Hematopoietic multipotent progenitor cell treated with erythropoietin and hydrocortisone succinate and interleukin-3 and kit ligand, for 17 days (in vitro differentiated cells): ENCODE data around the gene DPYSL5.

Experiments
- DNase-seq: peaks from one replicate; pipeline ENCODE4 v3.0.0-alpha.2; 2015; ENCODE audit warnings: low spot score

The DPYSL5 gene

DNA sequence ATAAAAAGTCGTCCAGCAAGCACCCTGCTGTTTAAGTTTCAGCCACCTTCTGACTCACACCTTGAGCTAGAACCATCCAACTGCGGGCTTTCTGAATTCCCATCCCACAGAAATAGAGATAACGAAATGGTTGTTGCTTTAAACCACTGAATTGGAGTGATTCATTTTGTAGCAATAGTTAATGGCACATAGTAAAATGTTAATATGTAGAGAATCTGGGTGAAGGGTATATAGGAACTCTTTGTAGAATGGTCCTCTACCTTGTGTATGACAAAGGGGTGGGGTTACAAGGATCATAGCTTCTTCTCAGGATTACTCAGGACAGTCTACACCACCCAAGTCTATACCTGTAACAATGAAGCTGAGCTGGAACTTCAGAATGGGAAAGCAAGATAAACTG, 120.1 kb downstream of the DPYSL5 start:
- no peak for DNase-seq

DNA sequence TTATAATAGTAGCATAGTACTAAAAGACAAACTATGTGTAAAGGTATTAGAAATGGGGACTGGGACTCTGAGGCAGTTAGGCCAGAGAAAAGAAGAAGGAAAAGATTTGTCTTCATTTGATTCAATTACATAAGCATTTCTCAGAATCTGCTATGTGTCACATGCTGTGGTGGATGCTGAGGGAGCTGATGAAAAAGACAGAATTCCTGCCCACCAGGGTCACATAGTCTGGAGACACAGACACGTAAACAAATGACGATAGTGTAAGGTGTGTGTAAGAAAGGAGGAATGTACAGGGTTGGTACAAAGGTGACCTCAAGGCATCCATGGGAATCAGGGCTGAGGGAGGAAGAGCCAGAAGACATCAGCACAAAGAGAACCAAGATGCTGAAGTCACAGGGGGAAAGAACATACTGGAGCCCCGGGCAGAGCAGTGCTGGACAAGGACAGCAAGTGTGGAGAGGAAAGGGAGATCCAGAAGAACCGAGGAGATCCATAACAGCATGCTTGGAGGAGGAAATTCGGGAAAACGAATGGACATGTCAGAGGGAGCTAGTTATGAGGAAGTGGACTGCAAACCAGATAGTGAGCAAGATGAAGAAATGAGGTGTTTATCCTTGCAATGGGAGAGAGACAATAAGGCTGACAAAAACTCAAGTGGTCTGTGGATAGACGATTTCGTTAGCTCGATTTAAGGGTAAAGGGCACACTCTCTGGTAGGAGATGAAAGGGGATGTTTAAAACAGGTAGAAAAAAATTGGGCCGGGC, 121.3 kb downstream of the DPYSL5 start:
- no peak for DNase-seq

DNA sequence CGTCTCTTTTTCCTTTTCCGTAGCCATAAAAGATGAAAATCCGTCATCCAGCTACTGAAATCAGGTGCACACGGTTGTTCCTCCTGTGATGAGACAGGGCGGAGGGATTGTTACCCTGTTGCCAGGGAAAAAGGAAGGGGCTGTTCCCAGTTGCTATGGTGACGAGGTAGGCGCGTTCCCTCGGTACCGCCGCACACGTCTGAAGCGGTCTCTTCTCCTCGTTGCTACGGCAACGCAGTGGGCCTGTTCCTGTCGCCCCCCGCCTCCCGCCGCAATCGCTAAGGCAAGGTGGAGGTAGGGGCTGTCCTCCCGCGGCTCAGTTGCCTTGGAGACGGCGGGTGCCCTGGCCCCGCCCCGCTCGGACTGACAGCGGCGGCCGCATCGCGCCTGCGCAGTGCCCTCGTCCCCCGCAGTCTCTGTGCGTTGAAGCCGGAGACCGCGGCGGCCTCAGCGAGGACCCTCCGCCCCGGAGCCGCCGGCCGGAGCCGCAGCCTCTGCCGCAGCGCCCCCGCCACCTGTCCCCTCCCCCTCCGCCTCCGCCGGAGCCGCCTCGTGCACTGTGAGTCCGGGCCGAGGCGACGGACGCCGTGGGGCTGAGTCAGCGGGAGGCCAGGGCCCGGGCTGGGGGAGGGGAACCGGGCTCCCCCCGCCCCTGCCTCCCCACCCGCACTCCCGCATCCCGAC, 122.5 kb downstream of the DPYSL5 start, which contains the start of gene MAPRE3:
TSS of gene MAPRE3 (plus strand) at position 394 of the 684 bp plus-strand sequence. CDS start 51,582 bp downstream, outside the sequence.
- peak; percentile 45 for DNase-seq

DNA sequence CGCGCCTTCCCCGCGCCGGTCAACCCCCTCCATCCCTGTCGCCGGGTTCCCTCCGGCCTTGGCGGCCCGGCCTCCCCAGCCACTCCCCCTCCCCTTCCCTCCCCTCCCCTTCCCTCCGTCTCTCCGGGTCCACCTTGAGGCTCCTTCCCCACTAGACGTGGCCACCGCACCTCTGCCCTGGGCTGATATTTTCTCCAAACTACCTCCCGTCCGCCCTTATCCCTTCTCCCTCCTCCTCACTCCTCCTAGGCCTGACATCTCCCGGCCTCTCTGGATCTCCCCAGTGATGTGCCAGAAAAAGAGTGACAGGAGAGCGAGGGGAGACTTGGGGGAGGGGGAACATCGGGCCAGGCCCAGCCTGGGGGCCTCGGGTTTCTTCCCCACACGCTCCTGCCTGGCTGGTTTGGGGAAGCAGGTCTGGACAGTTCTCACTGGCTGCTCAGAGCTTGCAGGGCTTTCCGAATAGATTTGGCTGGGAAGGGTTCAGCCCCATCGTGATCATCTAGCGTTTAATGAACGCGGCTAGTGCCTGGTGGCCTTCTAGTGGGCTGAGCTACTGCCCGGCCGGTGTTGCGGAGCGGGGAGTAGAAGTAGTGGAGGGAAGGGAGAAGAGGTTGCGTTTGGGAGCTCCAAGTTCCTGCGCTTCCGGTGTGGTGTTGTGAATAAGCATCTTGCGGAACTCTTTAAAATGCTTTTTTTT, 123.1 kb downstream of the DPYSL5 start:
- DNase-seq: no peak

DNA sequence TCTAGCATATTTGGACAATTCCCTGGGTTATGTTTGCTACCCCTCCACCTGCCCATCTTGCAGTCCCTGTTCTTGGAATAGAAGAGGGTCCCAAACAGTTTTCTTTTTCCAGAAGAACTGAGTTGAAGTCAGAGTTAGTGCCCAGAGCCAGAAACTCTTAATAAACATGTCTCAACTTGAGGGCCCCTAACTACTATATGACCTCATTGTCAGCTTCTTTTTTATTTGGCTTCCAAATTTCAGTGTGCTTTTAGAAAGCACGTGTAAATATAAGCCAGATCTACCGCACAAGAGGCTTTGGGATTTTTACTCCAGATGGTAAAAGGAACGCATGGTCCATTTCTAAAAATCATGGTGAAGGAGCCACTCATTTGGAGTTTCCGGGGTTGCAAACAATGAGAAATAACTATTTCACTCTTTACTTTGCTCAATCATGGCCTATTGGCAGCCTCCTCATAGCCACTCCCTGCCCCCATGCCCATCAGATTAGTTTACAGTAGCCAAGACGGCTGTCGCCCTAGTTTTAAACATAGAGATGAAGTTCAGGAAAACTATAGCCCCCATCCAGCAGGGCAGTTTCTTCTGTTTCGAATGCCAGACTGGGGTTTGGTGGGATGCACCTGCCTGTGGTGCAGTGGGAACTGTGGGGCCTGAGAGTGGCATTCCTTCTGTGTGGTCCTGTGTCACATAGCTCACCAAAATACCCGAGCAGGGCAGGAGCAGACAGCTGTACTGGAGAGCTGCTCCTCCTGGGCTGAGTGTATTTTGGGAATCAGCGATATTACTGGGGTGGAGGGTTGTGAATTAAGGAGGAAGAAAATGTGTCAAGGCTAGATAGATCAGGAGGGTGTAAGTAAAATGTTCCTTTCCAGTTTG, 124.2 kb downstream of the DPYSL5 start:
- peak; percentile 24 for DNase-seq

DNA sequence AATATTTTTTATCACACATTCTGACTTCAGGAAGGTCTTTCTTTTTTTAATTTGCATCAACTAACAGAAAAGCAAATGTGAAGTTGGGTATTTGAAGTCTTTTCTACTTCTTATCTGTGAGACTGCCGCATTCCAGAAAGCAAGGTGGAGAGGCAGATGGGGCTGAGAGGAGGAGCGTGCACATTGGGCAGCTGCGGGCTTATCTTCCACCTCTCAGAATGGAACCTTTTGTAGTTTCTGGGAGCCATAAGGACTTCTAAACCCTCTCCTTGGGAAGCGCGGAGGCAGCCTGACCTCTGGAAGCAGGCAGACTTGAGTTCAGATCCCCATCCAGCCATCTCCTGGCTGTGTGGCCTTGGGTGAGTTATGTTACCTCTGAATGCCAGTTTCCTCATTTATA, 126.4 kb downstream of the DPYSL5 start:
- no peak for DNase-seq

DNA sequence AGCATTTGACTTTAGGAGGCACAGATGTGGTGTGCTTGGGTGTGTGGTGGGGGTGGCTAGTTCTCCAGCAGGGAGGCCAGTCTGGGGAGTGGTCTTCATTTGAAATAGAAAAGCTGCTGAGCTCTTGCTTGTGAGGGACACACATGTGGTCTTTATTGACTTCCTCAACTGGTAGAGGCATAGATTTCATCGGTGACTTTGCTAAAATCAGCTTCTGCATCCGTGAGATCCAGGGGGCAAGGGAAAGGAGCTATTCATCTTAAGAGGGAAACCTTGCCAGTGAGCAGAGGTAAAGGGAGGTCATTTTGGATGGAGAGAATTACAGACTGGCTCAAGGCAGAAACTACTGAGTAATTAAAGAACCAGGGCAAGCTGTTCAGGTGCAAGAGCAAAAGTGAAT, 127.2 kb downstream of the DPYSL5 start:
- DNase-seq: no peak

DNA sequence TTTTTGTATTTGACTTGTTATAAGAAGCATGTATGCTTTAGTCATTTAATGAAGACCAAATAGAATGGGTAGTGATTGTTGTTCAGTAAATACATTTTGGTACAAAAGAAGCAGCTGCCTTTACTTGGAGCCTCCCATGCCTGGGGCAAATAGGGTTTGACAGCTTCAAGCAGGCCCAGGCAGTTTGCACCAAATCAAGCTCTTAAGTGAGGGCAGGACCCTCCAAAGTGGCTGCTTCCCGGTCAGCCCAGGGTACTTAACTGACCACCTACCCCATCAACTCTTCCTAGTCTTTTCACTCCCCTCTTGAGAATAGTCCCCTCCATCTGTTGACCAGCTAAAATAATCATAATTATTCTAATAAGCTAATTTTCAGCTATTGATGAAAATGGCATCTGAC, 127.7 kb downstream of the DPYSL5 start:
- no peak for DNase-seq

DNA sequence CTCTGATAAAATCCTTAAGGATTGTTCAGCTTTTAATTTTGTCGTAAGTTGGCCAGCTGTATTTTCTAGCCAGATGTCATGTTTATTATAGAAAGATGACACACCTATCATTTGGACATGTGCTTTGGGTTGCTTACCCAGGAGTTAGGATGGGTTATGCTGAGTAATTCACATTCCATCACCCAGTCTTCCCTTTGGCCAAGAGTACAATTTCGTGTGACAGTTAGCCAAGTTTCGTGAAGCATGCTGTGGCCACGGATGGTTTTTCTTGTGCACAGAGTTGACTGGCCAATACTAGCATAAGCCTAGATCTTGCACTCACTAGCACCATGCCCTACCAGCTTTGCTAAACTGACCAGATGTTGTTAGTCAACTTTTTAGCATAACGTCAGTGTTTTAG, 128.3 kb downstream of the DPYSL5 start:
- no peak for DNase-seq

DNA sequence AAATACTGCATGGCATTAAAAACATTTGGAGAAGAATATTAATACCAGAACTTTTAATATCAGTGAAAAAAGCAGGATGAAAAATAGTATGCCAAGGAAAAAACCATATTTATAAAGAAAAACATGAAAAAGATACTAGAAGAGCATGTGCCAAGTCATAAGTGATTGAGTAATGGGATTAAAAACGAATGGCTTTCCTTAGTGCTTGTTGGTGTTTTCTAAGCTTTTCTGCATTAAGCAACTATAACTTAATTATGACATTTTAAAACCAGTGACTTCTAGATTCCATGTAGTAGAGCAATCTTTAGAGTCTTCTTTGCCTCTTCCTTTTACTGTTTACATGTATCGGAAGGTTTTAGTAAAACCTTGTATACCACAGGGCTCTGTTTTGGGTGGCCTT, 129.1 kb downstream of the DPYSL5 start:
- no peak for DNase-seq

DNA sequence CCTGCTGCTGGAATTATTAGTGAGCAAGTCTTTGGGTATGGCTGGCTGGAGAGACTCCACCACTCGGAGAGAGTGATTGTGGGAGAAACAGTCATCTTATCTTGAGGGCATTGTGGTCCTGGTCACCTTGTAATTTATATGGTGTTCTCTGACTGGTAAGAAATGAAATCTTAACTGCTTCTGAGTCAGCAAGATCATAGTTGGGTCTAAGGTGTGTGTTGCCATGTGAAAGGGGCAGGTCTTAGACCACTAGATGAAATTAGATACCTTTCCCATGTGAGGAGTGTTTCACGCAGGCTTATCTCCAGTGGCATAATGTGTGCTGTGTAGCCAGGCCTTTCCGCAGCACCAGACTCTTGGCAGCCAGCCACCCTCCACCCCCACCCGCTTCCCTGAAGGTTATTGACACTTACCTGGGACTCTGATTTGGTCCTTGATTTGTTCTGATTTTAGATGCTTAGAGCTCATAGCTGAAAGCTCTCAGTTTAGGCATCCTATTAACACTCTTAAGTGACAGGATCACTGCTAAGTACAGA, 130.2 kb downstream of the DPYSL5 start:
- no peak for DNase-seq

DNA sequence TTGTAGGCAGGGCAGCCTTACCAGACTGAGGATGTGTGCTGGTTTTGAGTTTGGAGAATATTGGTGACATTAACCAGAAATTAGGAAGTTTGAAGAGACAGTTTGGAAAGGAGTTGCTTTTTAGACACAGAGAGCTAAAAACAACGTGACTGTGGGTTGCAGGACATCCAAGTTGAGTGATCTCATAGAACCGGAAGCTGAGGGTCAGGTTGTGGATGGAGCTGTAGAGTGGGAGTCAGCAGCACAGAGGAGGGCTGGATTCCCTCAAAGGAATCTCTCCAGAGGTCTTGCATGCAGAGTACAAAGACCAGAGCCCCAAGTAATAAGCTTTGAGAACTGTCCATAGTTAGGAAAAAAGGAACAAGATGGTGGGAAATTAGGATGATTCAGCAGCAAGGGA, 131.8 kb downstream of the DPYSL5 start:
- no peak for DNase-seq

DNA sequence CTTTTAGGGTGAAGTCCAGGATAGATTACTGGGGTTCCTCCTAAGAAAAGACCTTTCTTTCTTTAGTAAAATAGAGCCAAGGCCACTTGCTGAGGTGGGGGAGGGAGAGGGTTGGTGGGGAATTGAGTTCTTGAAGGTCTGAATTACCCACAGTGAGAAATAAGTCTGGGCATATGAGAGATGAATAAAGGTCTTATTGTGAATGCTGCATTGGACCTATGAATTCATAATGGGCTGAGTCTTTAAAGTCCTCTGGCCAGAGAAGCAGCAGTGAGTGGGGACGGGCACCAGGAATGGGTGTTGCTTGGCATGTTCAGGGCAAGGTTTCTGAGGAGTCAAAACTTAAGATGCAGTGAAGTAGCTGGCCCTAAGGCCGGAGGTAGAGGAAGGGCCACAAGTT, 133.0 kb downstream of the DPYSL5 start:
- DNase-seq: no peak

DNA sequence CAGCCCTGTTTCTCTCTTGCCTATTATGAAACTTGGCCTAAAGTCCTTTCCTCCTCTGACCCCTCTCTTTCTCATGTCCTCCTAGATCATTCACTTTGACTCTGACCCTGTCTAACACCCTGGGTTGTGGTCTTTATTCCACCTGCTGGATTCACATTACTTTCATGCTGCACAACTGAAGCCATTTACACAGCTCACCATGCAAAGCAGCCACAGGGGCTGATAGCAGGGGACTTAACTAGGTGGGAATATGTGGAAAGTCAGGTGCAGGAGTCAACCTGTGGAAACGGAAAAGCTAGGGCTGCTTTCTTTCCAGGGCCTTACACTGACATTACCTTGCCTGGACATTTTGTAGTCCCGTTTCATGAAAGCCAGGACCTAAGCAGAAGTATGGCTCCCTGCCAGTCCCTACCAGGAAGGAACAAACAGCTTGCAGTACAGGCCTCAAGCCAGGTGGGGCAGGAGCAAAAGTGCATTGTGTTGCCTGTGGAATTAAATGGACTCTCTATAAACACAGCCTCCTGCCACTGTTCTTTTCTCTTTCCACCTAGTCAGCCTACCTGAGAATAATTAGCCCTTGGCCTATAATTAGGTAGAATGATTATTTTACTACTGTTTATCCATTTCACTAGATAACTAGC, 134.3 kb downstream of the DPYSL5 start:
- peak; percentile 14 for DNase-seq

DNA sequence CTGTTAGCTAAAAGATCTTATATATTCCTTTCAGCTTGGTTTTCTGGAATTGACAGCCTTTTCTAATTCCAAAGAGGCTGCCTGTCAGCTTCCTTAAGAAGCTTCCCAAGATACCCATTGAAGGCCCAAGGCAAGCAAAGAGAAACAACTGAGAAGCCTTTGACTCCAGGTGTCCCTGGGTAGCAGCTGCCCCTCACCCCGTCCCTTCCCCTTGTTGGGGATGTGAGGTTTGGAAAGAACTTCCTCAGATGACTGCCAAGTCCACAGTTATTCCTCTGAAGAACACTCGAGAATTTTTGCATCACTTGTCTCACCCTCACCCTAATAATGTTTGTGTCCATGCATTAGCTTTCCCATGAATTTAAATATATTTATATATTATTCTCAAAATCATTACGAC, 135.8 kb downstream of the DPYSL5 start:
- no peak for DNase-seq

DNA sequence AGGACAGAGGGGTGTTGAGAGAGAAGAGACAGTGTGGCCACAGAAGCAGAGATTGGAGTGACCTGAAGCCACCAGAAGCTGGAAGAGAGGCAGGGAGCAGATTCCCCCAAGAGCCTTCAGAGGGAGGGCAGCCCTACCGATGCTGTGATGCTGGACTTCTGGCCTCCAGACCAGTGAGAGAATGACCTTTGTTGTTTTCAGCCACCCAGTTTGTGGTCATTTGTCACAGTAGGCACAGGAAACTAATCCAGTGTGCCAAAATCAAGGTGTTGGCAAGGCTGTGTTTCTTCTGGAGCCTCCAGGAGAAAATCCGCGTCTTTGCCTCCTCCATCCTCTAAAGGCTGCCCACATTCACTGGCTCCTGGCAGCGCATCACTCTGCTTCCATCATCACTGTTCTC, 137.9 kb downstream of the DPYSL5 start:
- no peak for DNase-seq

DNA sequence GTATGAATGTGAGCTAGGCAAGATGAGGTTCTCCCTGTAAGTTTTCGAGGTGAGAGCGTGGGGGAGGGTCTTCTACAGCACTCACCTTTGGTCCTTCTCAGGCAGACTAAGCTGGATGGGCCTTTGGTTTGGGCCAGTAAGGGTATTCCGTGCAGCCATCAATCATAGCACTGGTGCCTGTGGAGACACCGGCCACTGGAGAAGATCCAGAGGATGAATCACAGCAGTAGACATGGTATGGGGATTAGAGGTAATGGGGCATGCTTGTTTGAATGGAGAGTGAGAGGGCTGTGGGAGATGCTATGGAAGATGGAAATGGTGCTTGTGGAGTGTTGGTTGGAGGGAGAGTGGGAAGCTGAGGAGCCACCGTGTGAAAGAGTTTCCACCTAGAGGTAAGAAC, 138.6 kb downstream of the DPYSL5 start:
- DNase-seq: no peak

DNA sequence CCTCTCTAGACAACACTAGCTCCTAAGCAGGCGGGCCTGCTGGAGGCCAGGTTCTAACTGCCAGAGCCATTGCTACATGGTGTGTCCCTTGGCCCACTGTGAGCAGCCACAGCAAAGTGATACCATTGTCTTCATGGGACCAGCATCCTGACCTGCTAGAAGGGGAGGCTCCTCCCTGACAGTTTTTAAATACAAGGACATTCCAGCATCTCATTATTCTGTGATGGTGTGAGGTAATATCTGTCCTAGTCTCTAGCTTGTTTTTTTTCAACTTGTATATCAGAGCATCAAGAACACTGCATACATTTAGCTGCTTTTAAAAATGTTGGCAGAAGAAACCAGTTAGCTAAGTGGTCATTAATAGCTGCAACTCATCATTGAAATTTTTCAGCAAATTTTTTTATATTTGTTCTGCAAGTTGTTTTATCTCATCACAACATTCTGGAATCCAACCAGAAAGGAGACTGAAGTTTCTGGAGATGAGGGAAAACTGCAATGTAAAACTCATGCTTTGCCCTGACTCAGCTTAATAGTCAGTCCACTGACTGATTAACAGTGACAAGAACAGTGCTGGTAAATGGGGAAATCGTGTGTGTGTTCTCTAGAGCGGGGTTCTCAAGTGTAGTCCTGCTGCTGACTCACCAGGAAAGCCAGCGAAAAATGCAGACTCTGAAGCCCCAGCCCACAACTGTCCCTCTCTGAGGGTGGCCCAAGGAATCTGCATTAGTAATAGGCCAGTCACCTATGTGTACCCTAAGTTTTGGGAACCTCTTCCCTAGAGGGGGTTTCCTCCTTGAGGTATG, 140.3 kb downstream of the DPYSL5 start:
- no peak for DNase-seq

DNA sequence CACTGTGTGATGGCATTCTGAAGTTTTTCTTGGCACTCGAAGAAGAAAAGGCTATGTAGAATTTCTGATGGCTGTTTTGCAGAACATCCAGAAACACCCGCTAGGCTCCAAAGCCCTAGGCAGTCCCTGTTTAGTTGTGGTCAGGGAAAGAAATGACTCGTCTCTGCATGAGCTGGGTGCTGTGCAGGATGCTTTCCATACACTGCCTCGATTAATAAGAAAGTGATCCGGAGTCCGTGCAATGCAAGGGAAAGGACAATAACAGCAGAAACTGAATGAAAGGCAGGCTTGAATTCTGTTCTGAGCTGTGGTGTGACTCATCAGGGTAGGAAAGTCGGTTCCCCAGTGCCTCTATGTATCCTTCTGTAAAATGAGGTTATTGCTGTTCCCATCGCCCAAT, 141.2 kb downstream of the DPYSL5 start:
- no peak for DNase-seq

DNA sequence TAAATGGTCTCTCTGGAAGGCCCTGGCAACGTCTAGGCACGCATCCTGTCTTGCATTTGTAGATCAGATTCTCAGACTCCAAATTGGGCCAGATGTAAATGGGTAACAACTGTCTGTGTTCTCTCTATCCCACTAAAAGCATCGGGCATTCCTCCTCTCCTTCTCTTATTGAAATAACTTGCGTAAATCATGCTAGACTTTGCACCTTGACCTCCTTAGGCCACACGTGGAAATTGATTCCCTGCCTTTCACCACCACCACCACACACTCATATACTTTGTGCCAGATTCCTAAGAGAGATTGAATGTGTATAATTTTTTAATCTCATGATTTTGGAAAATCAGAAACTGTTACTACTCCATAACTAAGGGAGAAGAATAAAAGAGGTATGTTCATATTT, 143.8 kb downstream of the DPYSL5 start:
- no peak for DNase-seq
